ENCODE data around the gene KDM7A.

- TF ChIP-seq CTCF (IDR thresholded peaks at IDR 0.05) (no peak), POLR2AphosphoS5 (IDR thresholded peaks at IDR 0.05) (no peak), EP300 (IDR thresholded peaks at IDR 0.05; ENCODE audit: low read depth) (no peak), POLR2A (IDR thresholded peaks at IDR 0.05) (no peak)
These were observed 137.7 kb downstream of the KDM7A start for GRCh38 chr7:140039066-140039465.

All from transverse colon (tissue), 4 donors.